ENCODE results near the gene IMPA2.
"Not testable (repeated sequence)": the region's sequence is repeated elsewhere in the genome, so short reads cannot be mapped to it uniquely, and the experiment has no call there.

- TF ChIP-seq, protein P1, sequence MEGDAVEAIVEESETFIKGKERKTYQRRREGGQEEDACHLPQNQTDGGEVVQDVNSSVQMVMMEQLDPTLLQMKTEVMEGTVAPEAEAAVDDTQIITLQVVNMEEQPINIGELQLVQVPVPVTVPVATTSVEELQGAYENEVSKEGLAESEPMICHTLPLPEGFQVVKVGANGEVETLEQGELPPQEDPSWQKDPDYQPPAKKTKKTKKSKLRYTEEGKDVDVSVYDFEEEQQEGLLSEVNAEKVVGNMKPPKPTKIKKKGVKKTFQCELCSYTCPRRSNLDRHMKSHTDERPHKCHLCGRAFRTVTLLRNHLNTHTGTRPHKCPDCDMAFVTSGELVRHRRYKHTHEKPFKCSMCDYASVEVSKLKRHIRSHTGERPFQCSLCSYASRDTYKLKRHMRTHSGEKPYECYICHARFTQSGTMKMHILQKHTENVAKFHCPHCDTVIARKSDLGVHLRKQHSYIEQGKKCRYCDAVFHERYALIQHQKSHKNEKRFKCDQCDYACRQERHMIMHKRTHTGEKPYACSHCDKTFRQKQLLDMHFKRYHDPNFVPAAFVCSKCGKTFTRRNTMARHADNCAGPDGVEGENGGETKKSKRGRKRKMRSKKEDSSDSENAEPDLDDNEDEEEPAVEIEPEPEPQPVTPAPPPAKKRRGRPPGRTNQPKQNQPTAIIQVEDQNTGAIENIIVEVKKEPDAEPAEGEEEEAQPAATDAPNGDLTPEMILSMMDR (IDR thresholded peaks at IDR 0.05) = not testable (repeated sequence)
- TF ChIP-seq POLR2AphosphoS5 (IDR thresholded peaks at IDR 0.05; ENCODE audit: low read depth, low read length); SIN3A (IDR thresholded peaks at IDR 0.05; ENCODE audit: borderline replicate concordance, insufficient read depth, low read depth, low read length): not testable (repeated sequence)
Observed at GRCh38 chr18:11945834-11946659, 35.3 kb upstream of the IMPA2 start.
